B cell (primary cell): ENCODE results near the gene HOMER2. TPM values are rescaled to one million over a fixed set of nuclear protein-coding genes. Genes with fewer than 3 reads are reported as not detected.

Source experiments
- ATAC-seq: fragments of 200-7000 bp; cut with Tn5 transposase; one replicate; pipeline ENCODE4 v1.10.0; 2021; ENCODE audit warnings: low read depth, mild to moderate bottlenecking, moderate number of reproducible peaks, moderate library complexity
- CTCF ChIA-PET: fragments of 350-600 bp; sonication (Branson Sonifier 250); formaldehyde crosslinking; loops from one replicate; lab custom pipeline; 2021; ENCODE audit warnings: antibody characterized with exemption, inconsistent platforms; lab: Charles Lee
- POLR2A ChIA-PET: fragments of 350-600 bp; sonication (Branson Sonifier 250); formaldehyde crosslinking; loops from one replicate; lab custom pipeline; 2021; ENCODE audit warnings: antibody characterized with exemption; lab: Charles Lee
- DNase-seq: peaks from one replicate; pipeline ENCODE4 v3.0.0; 2013
- H2AFZ ChIP-seq: 2 replicates; pipeline ENCODE4 v1.6.1; 2012; ENCODE audit warnings: mild to moderate bottlenecking, low read depth, low read length; ENCODE audit not compliant: insufficient read depth, poor library complexity, severe bottlenecking
- H3K27ac ChIP-seq, 2 donors: 1 replicate in 1 of 2; 2 replicates in 1 of 2; pipeline ENCODE4 v1.5.1; 2012 to 2013; ENCODE audit warnings: low read length in 2 of 2, mild to moderate bottlenecking in 2 of 2, moderate library complexity in 1 of 2
- H3K27me3 ChIP-seq, 4 experiments: fragments of 200-600 bp in 1 of 4; sonication (generic) in 1 of 4; replicated peaks in 1 of 4; 1 replicate in 2 of 4; 2 replicates in 2 of 4; pipeline versions ENCODE4 v1.6.1 to v1.7.0; 2013 to 2016; ENCODE audit warnings: low read length in 3 of 4, mild to moderate bottlenecking in 2 of 4, mixed read lengths in 1 of 4, moderate library complexity in 1 of 4; ENCODE audit not compliant: insufficient read depth in 4 of 4, control insufficient read depth in 3 of 4; ENCODE audit errors: control extremely low read depth in 1 of 4
- H3K36me3 ChIP-seq, 2 experiments: replicated peaks in 1 of 2; 1 replicate in 1 of 2; 2 replicates in 1 of 2; pipeline versions ENCODE4 v1.6.1 to v1.7.1; 2013; ENCODE audit warnings: low read length in 1 of 2; ENCODE audit not compliant: insufficient read depth in 2 of 2, control insufficient read depth in 1 of 2; ENCODE audit errors: control extremely low read depth in 1 of 2, extremely low read depth in 1 of 2
- H3K4me1 ChIP-seq, 2 donors: fragments of 200-600 bp in 1 of 2; sonication (generic) in 1 of 2; 1 replicate in 1 of 2; 2 replicates in 1 of 2; pipeline versions ENCODE4 v1.5.1 to v1.6.1; 2013 to 2017; ENCODE audit warnings: low read length in 2 of 2; ENCODE audit not compliant: control insufficient read depth in 2 of 2, insufficient read depth in 2 of 2
- H3K4me2 ChIP-seq: replicated peaks from 2 replicates; pipeline ENCODE3; 2012; ENCODE audit warnings: mild to moderate bottlenecking, low read depth, low read length; ENCODE audit not compliant: poor library complexity, severe bottlenecking
- H3K4me3 ChIP-seq, 5 experiments: fragments of 200-600 bp in 1 of 5; sonication (generic) in 1 of 5; 1 replicate in 3 of 5; 2 replicates in 2 of 5; pipeline versions ENCODE4 v1.5.1 to v1.7.0; 2011 to 2016; ENCODE audit warnings: low read length in 4 of 5, mild to moderate bottlenecking in 4 of 5, low read depth in 2 of 5, control low read depth in 1 of 5, moderate library complexity in 1 of 5; ENCODE audit not compliant: insufficient read depth in 1 of 5; ENCODE audit errors: control extremely low read depth in 1 of 5, extremely low read depth in 1 of 5
- H3K79me2 ChIP-seq: fragments of 200-600 bp; sonication (generic); one replicate; pipeline ENCODE4 v1.6.0; 2016; ENCODE audit warnings: low read length; ENCODE audit not compliant: control insufficient read depth, insufficient read depth
- H3K9ac ChIP-seq: fragments of 200-600 bp; sonication (generic); 2 replicates; pipeline ENCODE4 v1.6.1; 2017; ENCODE audit warnings: mild to moderate bottlenecking, low read length, moderate library complexity
- H3K9me3 ChIP-seq, 3 donors: one replicate each; pipeline versions ENCODE4 v1.6.1 to v1.7.1; 2013; ENCODE audit warnings: low read length in 2 of 3; ENCODE audit not compliant: control insufficient read depth in 2 of 3, insufficient read depth in 1 of 3; ENCODE audit errors: control extremely low read depth in 1 of 3
- H4K20me1 ChIP-seq: 2 replicates; pipeline ENCODE4 v1.6.0; 2012; ENCODE audit warnings: mild to moderate bottlenecking, low read length; ENCODE audit not compliant: insufficient read depth, control insufficient read depth, poor library complexity, severe bottlenecking
- H3K27ac Mint-ChIP-seq: one replicate; pipeline ENCODE4 v1.8.0; 2021; ENCODE audit warnings: mixed read lengths
- H3K27me3 Mint-ChIP-seq: one replicate; pipeline ENCODE4 v1.8.0; 2021; ENCODE audit warnings: mixed read lengths
- H3K4me1 Mint-ChIP-seq: one replicate; pipeline ENCODE4 v1.8.0; 2021; ENCODE audit warnings: mixed read lengths
- H3K4me3 Mint-ChIP-seq: one replicate; pipeline ENCODE4 v1.8.0; 2021; ENCODE audit warnings: mixed read lengths
- H3K9me3 Mint-ChIP-seq: one replicate; pipeline ENCODE4 v1.8.0; 2022; ENCODE audit warnings: mixed read lengths; ENCODE audit not compliant: insufficient read depth
- EZH2 ChIP-seq: IDR thresholded peaks from 2 replicates; pipeline ENCODE4 v1.6.1; 2012; ENCODE audit warnings: borderline replicate concordance, low read depth, mild to moderate bottlenecking, moderate library complexity, low read length; ENCODE audit not compliant: insufficient read depth, poor library complexity, severe bottlenecking
- WGBS: methylation state at CpG from one replicate; pipeline ENCODE4 v1.1.5; 2013; ENCODE audit warnings: missing lambda C conversion rate; ENCODE audit not compliant: insufficient coverage; 5-methylcytosine and 5-hydroxymethylcytosine counted together
- intact Hi-C: fragments of 100-400 bp; cut with micrococcal nuclease; formaldehyde crosslinking; loops from one replicate; pipeline ENCODE4 v1.10.0; 2022
- polyA plus RNA-seq: library from polyadenylated mRNA; depleted of rRNA; stranded (reverse); fragments of >200 nt; gene quantifications from 2 replicates; pipeline ENCODE4 v1.2.3, GENCODE V29; 2012
- total RNA-seq, 2 donors: library from RNA; stranded (reverse); fragments of 120-200 nt in 1 of 2; gene quantifications; 1 replicate in 1 of 2; 2 replicates in 1 of 2; pipeline versions ENCODE4 v1.2.3 to v1.2.4, GENCODE V29; 2013 to 2022
- TF ChIP-seq, protein P1 (sequence below): fragments of 200-600 bp; IDR thresholded peaks from one replicate; pipeline ENCODE4 v1.8.0; 2022; ENCODE audit warnings: antibody characterized with exemption, mild to moderate bottlenecking

The HOMER2 gene
- total and polyA plus RNA-seq, 2 donors (not counting 1 experiment from before 2014, with no cell fraction given) = 5.7 to 19.5 TPM

DNA sequence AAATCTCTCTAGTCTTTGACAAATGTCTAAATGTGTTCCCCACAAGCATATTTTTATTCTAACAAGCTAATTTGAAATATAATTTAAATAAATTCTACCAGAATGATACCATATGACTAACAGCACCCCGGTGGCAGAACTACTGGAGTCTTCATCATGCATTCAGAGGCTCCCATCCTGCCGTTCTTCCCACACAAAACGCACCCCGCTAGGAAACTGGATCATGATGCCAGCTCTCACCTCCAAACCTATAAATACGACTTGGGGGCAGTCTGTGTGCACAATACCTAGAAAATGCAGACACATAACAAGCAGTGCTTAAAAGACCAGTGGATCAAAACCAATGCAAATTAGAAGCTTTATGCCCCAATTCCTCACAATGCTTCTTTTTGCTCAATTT lies 8.5 kb downstream of the HOMER2 start:
- intact Hi-C loops = no loop called here
- ChIA-PET POLR2A (no interaction called here), CTCF (no interaction called here)
- H3K27ac Mint-ChIP-seq = no peak overlapping the region
- Histone ChIP-seq H3K4me2 (no peak overlapping the region), H4K20me1 (no peaks in the 10 kb centered on the region), H3K4me3 (no peak overlapping the region), H3K9me3 (no peaks in the 10 kb centered on the region), H2AFZ (no peak overlapping the region), H3K4me1 (peaks cover 8 to 9% of the 10 kb centered on the region in 2 donors), H3K27me3 (no peaks in the 10 kb centered on the region), H3K27ac (no peak overlapping the region), H3K9ac (no peak overlapping the region), H3K79me2 (no peaks in the 10 kb centered on the region), H3K36me3 (no peaks in the 10 kb centered on the region)
- no peak overlapping the region for H3K4me3 Mint-ChIP-seq
- H3K4me1 Mint-ChIP-seq = peaks cover 12% of the 10 kb centered on the region
- peaks cover 16% of the 10 kb centered on the region for H3K27me3 Mint-ChIP-seq
- TF ChIP-seq EZH2 = no peak
- TF ChIP-seq, protein P1, sequence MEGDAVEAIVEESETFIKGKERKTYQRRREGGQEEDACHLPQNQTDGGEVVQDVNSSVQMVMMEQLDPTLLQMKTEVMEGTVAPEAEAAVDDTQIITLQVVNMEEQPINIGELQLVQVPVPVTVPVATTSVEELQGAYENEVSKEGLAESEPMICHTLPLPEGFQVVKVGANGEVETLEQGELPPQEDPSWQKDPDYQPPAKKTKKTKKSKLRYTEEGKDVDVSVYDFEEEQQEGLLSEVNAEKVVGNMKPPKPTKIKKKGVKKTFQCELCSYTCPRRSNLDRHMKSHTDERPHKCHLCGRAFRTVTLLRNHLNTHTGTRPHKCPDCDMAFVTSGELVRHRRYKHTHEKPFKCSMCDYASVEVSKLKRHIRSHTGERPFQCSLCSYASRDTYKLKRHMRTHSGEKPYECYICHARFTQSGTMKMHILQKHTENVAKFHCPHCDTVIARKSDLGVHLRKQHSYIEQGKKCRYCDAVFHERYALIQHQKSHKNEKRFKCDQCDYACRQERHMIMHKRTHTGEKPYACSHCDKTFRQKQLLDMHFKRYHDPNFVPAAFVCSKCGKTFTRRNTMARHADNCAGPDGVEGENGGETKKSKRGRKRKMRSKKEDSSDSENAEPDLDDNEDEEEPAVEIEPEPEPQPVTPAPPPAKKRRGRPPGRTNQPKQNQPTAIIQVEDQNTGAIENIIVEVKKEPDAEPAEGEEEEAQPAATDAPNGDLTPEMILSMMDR = no peak
- no peaks in the 10 kb centered on the region for H3K9me3 Mint-ChIP-seq
- WGBS = 80% methylated on average over 5 of the region's 5 CpGs
- DNase-seq = no peak
- ATAC-seq = no peak

DNA sequence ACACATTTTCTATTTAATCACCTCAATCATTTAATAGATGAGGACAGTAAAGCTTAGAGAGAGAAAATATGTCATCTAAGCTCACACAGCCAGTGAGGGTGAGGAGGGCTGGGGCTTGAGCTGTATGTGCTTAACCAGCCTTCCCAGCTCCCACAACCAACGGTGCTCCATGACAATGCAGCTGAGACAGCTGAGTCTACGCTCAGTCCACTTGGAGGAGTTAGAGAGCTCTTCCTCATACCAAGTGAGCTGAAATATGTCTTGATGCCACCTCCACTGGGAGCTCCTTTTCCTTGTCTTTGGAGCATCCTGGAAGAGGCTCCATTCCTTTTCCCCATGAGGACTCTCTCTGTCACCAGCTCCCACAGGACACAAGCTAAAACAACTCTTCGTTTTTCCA lies 9.3 kb downstream of the HOMER2 start:
- H3K79me2 ChIP-seq = no peaks in the 10 kb centered on the region
- TF ChIP-seq EZH2 = no peak
- H3K27ac ChIP-seq = no peak overlapping the region
- no peak overlapping the region for H2AFZ ChIP-seq
- H3K4me1 ChIP-seq = peaks cover 8 to 9% of the 10 kb centered on the region in 2 donors
- no peaks in the 10 kb centered on the region for H3K27me3 ChIP-seq
- DNase-seq (no peak), ATAC-seq (no peak)
- Mint-ChIP-seq H3K4me3 (no peak overlapping the region), H3K9me3 (no peaks in the 10 kb centered on the region), H3K27ac (no peak overlapping the region), H3K27me3 (peaks cover 22% of the 10 kb centered on the region), H3K4me1 (peaks cover 12% of the 10 kb centered on the region)
- H3K4me2 ChIP-seq = no peak overlapping the region
- H3K4me3 ChIP-seq = no peak overlapping the region
- H3K36me3 ChIP-seq = no peaks in the 10 kb centered on the region
- H3K9me3 ChIP-seq = no peaks in the 10 kb centered on the region
- CTCF ChIA-PET = no interaction called here
- 96% methylated on average over 3 of the region's 3 CpGs for WGBS
- intact Hi-C loops = no loop called here
- POLR2A ChIA-PET = interaction anchor here (0.5 kb wide), 1 partner anchor 145 kb away, joined by 6 read pairs; no protein-coding TSS in a partner anchor
- no peaks in the 10 kb centered on the region for H4K20me1 ChIP-seq
- no peak overlapping the region for H3K9ac ChIP-seq
